Stimulated activated CD8-positive, alpha-beta memory T cell treated with anti-CD3 and anti-CD28 coated beads, Interleukin-15, amount 100 ng/mL, for 48 hours (primary cell): Measurements from ENCODE around the gene S1PR4.
A peak's percentile ranks its signal among the peaks of the same experiment; 100 is the strongest.
"Not testable (repeated sequence)": the region's sequence is repeated elsewhere in the genome, so short reads cannot be mapped to it uniquely, and the experiment has no call there.

Experiments
- DNase-seq, 2 donors: peaks; one replicate each; pipeline ENCODE4 v3.0.0-alpha.2; 2020; ENCODE audit warnings: low read depth in 2 of 2

S1PR4 gene

GRCh38 chr19:3193256-3194105 is 14.9 kb downstream of the S1PR4 start:
- no peak for DNase-seq

GRCh38 chr19:3194106-3195087 is 15.8 kb downstream of the S1PR4 start:
- DNase-seq, result no peak

- no peak for DNase-seq
Measured at GRCh38 chr19:3196064-3196932, 17.7 kb downstream of the S1PR4 start.

- no peak for DNase-seq
Measured at GRCh38 chr19:3196933-3197205, 18.3 kb downstream of the S1PR4 start.

GRCh38 chr19:3198901-3199700 is 20.5 kb downstream of the S1PR4 start:
- no peak for DNase-seq

- no peak for DNase-seq
Measured at GRCh38 chr19:3201072-3201700, 22.6 kb downstream of the S1PR4 start.

- no peak for DNase-seq
Measured at GRCh38 chr19:3201911-3202310, 23.3 kb downstream of the S1PR4 start.

GRCh38 chr19:3202346-3202745 is 23.8 kb downstream of the S1PR4 start:
- no peak for DNase-seq

DNA sequence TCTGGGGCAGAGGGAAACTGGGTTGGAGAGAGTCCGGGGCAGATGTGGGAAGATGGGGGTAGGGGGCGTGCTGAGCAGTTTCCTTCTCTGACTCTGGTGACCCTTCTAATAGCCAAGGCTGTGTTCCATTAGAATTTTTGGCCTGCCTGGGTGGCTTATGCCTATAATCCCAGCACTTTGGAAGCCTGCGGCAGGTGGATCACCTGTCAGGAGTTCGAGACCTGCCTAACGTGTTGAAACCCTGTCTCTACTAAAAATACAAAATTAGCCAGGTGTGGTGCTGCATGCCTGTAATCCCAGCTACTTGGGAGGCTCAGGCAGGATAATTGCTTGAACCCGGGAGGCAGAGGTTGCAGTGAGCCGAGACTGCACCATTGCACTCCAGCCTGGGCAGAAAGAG is 24.3 kb downstream of the S1PR4 start:
- DNase-seq, result not testable (repeated sequence)

DNA sequence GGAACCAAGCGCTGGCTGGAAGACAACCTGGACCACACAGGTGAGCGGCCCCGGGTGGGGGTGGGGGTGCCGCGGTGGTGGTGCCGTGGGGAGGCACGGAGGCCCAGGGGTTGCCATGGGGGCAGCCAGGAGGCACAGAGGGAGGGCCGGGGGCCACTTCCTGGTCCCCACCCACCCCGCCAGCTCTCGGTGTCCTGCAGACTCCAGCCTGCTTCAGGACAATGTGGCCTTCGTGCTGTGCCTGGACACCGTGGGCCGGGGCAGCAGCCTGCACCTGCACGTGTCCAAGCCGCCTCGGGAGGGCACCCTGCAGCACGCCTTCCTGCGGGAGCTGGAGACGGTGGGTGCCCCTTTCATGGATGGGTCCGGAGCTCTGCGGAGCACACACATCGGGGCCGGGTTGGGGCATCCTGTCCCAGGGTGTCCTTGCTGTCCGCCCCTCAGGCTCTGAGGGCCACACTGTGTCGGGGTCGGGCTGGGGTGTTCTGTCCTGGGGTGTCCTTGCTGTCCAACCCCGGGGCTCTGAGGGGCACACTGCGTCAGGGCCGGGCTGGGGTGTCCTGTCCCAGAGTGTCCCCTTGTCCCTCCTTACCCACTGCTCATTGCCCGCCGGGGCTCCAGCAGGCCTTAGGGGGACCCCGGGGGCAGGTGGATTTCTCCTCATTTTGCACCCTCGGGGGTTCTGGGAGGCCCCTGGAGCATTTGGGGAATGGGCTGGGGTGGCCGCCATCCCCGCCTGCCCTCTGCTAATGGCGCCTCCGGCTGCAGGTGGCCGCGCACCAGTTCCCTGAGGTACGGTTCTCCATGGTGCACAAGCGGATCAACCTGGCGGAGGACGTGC is 25.5 kb downstream of the S1PR4 start:
- no peak for DNase-seq

DNA sequence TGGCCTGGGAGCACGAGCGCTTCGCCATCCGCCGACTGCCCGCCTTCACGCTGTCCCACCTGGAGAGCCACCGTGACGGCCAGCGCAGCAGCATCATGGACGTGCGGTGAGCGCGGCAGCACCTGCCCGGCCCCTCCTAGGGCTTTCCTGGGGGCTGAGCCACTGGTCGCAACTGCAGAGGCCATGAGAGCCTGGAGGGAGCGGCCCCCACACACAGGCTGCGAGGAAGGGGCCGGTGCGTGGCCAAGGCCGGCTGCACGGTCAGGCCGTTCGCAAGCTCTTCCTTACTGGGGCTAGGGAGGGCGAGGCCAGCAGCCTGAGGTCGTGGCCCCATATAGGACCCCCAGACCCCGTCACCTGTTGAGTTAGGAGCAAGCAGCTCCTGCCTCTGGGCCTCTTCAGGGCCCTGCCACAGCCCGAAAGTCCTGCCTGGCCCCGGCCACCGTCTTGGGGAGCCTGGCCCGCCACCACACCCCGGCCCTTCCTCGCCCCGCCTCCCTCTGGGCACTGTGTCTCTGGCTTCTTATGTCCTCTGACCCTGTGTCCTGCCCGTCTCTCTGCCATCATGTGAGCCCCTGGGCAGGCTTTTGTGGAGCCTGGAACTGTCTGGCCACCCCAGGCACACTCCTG is 26.2 kb downstream of the S1PR4 start:
- no peak for DNase-seq

DNA sequence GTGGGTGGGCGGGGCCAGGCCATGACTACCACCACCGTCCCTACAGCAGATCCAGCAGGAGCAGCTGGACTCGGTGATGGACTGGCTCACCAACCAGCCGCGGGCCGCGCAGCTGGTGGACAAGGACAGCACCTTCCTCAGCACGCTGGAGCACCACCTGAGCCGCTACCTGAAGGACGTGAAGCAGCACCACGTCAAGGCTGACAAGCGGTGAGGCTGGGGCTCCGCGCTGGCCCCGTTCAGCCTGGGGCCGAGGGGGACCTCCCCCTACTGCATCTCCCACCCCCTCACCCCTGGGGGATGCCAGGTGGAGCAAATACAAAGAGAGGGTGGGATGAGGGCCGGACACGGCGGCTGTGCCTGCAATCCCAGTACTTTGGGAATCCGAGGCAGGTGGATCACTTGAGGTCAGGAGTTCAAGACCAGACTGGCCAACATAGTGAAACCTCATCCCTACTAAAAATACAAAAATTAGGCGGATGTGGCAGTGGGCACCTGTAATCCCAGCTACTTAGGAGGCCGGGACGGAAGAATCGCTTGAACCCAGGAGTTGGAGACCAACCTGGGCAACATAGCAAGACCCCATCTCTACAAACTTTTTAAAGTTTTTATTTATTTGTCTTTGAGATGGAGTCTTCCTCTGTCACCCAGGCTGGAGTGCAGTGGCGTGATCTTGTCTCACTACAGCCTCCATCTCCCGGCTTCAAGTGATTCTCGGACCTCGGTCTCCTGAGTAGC is 27.8 kb downstream of the S1PR4 start:
- no peak for DNase-seq

DNA sequence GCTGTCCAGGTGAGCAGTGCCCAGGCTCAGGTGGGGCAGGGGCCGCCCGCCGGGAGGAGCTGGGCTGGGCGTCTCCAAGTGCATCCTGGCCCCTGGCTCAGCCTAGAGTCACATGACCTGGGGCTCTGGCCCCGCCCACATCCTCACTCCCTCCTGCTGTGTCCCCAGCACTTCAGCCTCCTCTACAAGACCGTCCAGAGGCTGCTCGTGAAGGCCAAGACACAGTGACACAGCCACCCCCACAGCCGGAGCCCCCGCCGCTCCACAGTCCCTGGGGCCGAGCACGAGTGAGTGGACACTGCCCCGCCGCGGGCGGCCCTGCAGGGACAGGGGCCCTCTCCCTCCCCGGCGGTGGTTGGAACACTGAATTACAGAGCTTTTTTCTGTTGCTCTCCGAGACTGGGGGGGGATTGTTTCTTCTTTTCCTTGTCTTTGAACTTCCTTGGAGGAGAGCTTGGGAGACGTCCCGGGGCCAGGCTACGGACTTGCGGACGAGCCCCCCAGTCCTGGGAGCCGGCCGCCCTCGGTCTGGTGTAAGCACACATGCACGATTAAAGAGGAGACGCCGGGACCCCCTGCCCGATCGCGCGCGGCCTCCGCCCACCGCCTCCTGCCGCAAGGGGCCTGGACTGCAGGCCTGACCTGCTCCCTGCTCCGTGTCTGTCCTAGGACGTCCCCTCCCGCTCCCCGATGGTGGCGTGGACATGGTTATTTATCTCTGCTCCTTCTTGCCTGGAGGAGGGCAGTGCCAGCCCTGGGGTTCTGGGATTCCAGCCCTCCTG is 29.1 kb downstream of the S1PR4 start:
- no peak for DNase-seq

GRCh38 chr19:3208317-3209207 is 30.0 kb downstream of the S1PR4 start:
- no peak for DNase-seq

DNA sequence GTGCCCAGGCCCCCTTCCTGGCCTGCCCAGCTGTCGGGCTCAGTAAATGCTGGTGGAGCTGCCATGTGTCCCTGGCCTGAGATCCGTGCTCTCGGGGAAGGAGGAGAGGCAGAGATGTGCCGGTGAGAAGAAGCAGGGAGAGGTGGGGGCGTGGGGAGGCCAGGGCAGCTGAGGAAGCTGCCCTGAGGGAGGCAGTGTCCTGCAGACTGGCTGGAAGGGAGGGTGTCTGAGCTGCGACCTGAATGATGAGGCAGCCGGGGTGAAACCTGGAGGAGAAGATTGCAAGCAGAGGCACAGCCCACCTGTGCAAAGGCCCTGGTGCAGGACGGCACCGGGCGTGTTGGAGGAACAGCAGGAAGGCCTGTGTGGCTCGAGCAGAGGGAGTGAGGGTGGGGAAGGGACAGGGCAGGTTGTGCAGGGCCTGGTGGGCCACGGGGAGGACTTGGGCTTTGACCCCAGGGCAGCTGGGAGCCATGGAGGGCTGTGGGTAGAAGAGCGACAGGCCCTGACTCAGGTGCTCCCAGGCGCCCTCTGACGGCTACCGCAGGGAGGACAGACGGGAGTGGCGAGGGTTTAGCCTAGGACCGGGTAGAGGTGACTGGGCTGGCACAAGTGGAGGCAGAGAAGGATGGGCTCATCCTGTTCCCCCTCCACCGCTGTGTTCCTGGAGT is 31.9 kb downstream of the S1PR4 start:
- DNase-seq, result peak; percentile 28 to 38

- no peak for DNase-seq
Measured at GRCh38 chr19:3211191-3211590, 32.6 kb downstream of the S1PR4 start.
